Omental fat pad (tissue), 4 donors: ENCODE data around the gene RIPOR2. TPM values are rescaled to one million over a fixed set of nuclear protein-coding genes. Genes with fewer than 3 reads are reported as not detected.
A peak's percentile ranks its signal among the peaks of the same experiment; 100 is the strongest.

ENCODE experiments used
- ATAC-seq: fragments of 150-250 bp; one replicate; pipeline ENCODE4 v1.9.1; 2016; ENCODE audit warnings: mild to moderate bottlenecking, moderate library complexity; ENCODE audit not compliant: low FRiP score
- DNase-seq: peaks from one replicate; pipeline ENCODE4 v3.0.0-alpha.2; 2019; ENCODE audit warnings: low spot score
- CTCF ChIP-seq, 3 donors: fragments of 450-650 bp; IDR thresholded peaks; one replicate each; pipeline ENCODE4 v1.5.1; 2016 to 2017; ENCODE audit warnings: antibody characterized with exemption in 3 of 3, mild to moderate bottlenecking in 3 of 3, moderate library complexity in 2 of 3
- total RNA-seq, 4 donors: library from RNA; depleted of rRNA; stranded (reverse); fragments of >200 nt; gene quantifications; one replicate each; pipeline ENCODE4 v1.1.0, GENCODE V29; 2016

Gene RIPOR2
- total RNA-seq, 4 donors from 2014 or later = 13.9 to 75.0 (median 15.0) TPM

GRCh38 chr6:24797596-24798216 lies 138.1 kb downstream of the RIPOR2 start:
- DNase-seq (no peak), ATAC-seq (peak; percentile 29)
- no peak for TF ChIP-seq CTCF (IDR thresholded peaks at IDR 0.05)

DNA sequence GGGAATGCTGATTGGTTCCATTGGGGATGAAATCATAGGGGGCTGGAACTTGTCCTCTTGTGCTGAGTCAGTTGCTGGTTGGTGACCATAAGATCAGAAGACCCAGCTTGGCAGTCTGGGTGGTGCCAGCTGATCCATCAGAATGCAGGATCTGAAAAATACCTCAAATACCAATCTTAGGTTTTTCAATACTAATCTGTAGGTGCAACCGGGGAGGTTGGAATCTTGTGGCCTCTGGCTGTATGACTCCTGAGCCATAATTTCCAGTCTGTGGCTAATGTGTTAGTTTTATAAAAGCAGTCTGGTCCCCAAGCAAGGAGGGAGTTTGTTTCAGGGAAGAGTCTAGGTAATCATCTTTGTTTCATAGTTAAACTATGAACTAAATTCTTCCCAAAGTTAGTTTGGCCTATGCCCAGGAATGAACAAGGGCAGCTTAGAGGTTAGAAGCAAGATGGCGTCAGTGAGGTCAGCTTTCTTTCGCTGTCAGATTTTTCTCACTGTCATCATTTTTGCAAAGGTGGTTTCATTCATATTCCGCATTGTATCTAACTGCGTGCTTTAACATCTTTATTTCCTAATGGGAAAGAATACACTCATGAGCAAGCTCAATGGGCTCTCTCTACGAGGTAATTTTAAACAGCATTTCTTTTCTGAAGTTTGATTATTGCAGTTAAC lies 139.0 kb downstream of the RIPOR2 start:
- ATAC-seq = no peak
- no peak for TF ChIP-seq CTCF (IDR thresholded peaks at IDR 0.05)
- no peak for DNase-seq

DNA sequence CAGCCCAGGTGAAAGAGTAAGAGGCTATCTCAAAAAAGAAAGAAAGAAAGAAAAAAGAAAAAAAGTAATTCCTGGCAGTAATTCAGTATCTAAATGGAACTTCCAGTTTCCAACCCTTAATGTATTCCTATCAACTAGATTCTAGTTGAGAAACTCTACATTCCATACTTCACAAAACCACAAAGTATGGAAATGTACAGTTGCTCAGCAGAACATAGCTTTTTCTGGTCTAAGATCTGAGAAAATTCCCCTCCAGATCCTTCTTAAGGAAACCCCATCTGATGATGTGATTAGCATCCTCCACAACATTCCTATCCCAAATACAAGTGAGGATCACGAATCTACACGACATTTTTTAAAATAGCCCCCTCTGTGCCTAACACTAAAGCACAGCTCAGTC lies 140.7 kb downstream of the RIPOR2 start:
- ATAC-seq (no peak), DNase-seq (no peak)
- TF ChIP-seq CTCF (IDR thresholded peaks at IDR 0.05) = no peak

DNA sequence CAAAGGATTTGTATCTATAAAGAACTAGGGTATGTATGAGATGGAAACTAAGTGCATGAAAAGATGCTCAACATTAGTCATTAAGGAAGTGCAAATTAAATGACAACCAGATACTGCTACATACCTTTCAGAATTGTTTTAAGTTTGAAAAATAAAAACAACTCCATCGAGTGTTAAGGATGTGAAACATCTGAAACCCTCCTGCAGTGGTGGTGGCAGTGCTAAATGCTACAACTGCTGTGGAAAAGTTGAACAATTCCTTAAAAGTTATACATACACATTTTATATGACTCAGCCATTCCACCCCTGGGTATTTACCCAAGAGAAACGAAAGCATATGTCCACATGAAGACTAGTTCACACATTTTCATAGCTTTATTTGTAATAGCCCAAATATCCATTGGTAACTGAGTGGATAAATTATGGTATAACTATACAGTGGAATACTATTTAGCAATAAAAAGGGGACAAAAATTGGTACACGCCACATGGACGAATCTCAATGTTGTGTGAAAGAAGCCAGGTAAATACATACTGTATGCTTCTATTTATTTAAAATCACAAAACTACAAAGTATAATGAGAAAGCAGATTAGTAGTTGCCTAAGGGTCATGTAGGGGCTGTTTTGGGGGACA lies 147.6 kb downstream of the RIPOR2 start:
- DNase-seq = no peak
- no peak for ATAC-seq
- TF ChIP-seq CTCF (IDR thresholded peaks at IDR 0.05) = no peak

DNA sequence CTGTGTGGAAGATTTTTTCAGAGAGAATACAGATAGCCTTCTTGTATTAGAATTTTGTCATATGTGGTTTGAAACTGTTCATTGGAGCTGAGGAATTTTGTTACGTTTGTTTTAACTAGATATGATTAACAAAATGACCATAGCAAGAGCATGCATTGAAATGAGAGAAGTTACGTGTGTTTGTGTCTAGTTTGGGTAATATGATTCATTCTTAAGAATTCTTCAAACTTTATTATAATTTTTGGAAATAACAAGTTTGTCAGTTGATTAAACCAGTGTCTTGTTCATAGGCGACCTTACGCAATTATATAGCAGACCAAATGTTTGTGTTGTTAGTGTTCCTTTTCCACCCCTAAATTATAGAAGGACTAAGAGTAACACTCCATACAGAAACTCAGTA lies 155.6 kb downstream of the RIPOR2 start:
- TF ChIP-seq CTCF (IDR thresholded peaks at IDR 0.05) = no peak
- no peak for ATAC-seq
- DNase-seq = no peak

DNA sequence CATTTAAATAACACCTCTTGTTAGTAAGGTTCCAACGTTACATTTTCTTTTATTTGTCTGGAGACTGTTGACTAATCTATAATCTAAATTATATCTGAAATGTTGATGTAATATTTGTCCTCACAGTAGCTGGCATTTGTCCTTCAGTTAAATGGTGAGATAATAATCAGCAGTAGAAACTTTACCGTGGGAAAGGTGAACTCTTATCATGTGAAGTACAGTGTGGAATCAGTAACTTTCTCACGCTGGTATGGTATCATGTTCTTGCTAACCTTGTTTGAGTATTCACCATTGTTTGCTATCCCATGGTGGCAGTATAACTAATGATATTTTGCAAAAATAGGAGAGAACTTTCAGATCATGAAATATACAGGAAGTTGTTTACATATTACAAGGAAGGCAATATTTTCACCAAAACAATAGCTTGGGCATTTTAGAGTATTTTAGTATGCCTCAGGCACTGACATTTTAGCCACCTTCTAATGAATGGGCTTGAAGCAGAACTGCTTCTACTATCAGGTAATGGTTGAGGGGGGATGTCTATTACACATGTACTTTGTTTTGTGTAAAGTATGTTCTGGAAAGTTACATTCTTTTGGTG lies 156.2 kb downstream of the RIPOR2 start:
- DNase-seq (no peak), ATAC-seq (no peak)
- no peak for TF ChIP-seq CTCF (IDR thresholded peaks at IDR 0.05)
